ENCODE results near the gene RFPL2. TPM values are rescaled to one million over a fixed set of nuclear protein-coding genes. Genes with fewer than 3 reads are reported as not detected.
"Not testable (repeated sequence)": the region's sequence is repeated elsewhere in the genome, so short reads cannot be mapped to it uniquely, and the experiment has no call there.

Gene RFPL2
- total RNA-seq, 1 experiment from 2014 or later = not detected

- no peaks in the 10 kb centered on the region for H4K20me1 ChIP-seq (ENCODE audit: insufficient read depth)
- no peaks in the 10 kb centered on the region for H3K9me3 ChIP-seq (ENCODE audit: insufficient read depth, low read depth)
- no TSS peak for BruUV-seq (replicated peaks)
- no peaks in the 10 kb centered on the region for H3K36me3 ChIP-seq (ENCODE audit: low read depth)
- no peak for TF ChIP-seq CTCF (conservative IDR thresholded peaks at IDR 0.05)
- no peak for TF ChIP-seq EZH2 (IDR thresholded peaks at IDR 0.05; ENCODE audit: low read depth)
- no peak overlapping the region for H3K4me2 ChIP-seq
- peaks cover 91% of the 10 kb centered on the region for H3K27me3 ChIP-seq (ENCODE audit: insufficient read depth, low read depth)
- ChIA-PET CTCF (no interaction called here), POLR2A (ENCODE audit: unreplicated experiment) (no interaction called here)
- no peak overlapping the region for H3K4me3 ChIP-seq
- H3F3A ChIP-seq (ENCODE audit: insufficient read depth, low read depth) = no peaks in the 10 kb centered on the region
- no peak for DNase-seq
- intact Hi-C loops (cut with micrococcal nuclease; ENCODE audit: unreplicated experiment) = no loop called here
- H3K27ac ChIP-seq = no peak overlapping the region
- H3K9me2 ChIP-seq (ENCODE audit: insufficient read depth) = no peaks in the 10 kb centered on the region
- no peaks in the 10 kb centered on the region for H3K79me2 ChIP-seq (ENCODE audit: low read depth)
- no peaks in the 10 kb centered on the region for H3K4me1 ChIP-seq (replicated peaks; ENCODE audit: insufficient read depth)
- H2AFZ ChIP-seq = no peak overlapping the region
These were observed 39.2 kb downstream of the RFPL2 start for GRCh38 chr22:32165681-32166080.

GRCh38 chr22:32164075-32164860 is 40.6 kb downstream of the RFPL2 start:
- POLR2A ChIA-PET (ENCODE audit: unreplicated experiment) = no interaction called here
- H3K27me3 ChIP-seq (ENCODE audit: insufficient read depth, low read depth) = peaks cover 91% of the 10 kb centered on the region
- H3K9me2 ChIP-seq (ENCODE audit: insufficient read depth) = no peaks in the 10 kb centered on the region
- no peaks in the 10 kb centered on the region for H3K79me2 ChIP-seq (ENCODE audit: low read depth)
- no peaks in the 10 kb centered on the region for H3K4me1 ChIP-seq (replicated peaks; ENCODE audit: insufficient read depth)
- CTCF ChIA-PET = no interaction called here
- no peak for DNase-seq
- no peaks in the 10 kb centered on the region for H3F3A ChIP-seq (ENCODE audit: insufficient read depth, low read depth)
- H3K4me3 ChIP-seq = no peak overlapping the region
- no peak overlapping the region for H3K4me2 ChIP-seq
- no peaks in the 10 kb centered on the region for H3K36me3 ChIP-seq (ENCODE audit: low read depth)
- BruUV-seq (replicated peaks) = no TSS peak
- TF ChIP-seq EZH2 (IDR thresholded peaks at IDR 0.05; ENCODE audit: low read depth) = no peak
- TF ChIP-seq CTCF (conservative IDR thresholded peaks at IDR 0.05) = no peak
- H2AFZ ChIP-seq = no peak overlapping the region
- no peaks in the 10 kb centered on the region for H3K9me3 ChIP-seq (ENCODE audit: insufficient read depth, low read depth)
- H4K20me1 ChIP-seq (ENCODE audit: insufficient read depth) = no peaks in the 10 kb centered on the region
- no peak overlapping the region for H3K27ac ChIP-seq
- intact Hi-C loops (cut with micrococcal nuclease; ENCODE audit: unreplicated experiment) = no loop called here

GRCh38 chr22:32160411-32160810 is 44.5 kb downstream of the RFPL2 start:
- H3K4me3 ChIP-seq; H3K9me2 ChIP-seq (ENCODE audit: insufficient read depth); H4K20me1 ChIP-seq (ENCODE audit: insufficient read depth); H3K4me2 ChIP-seq; H3K36me3 ChIP-seq (ENCODE audit: low read depth); POLR2A ChIA-PET (ENCODE audit: unreplicated experiment); CTCF ChIA-PET; H3K79me2 ChIP-seq (ENCODE audit: low read depth); H2AFZ ChIP-seq; BruUV-seq (replicated peaks); intact Hi-C loops (cut with micrococcal nuclease; ENCODE audit: unreplicated experiment); DNase-seq; H3F3A ChIP-seq (ENCODE audit: insufficient read depth, low read depth); H3K27ac ChIP-seq; H3K4me1 ChIP-seq (replicated peaks; ENCODE audit: insufficient read depth); H3K9me3 ChIP-seq (ENCODE audit: insufficient read depth, low read depth): not testable (repeated sequence)
- H3K27me3 ChIP-seq (ENCODE audit: insufficient read depth, low read depth) = peaks cover 84% of the 10 kb centered on the region

Data from PC-9 (cell line).